NCI-H460 (cell line): ENCODE measurements around the gene DPF3. TPM values are rescaled to one million over a fixed set of nuclear protein-coding genes. Genes with fewer than 3 reads are reported as not detected.

Experiments
- DNase-seq: peaks from one replicate; pipeline ENCODE4 v3.0.0-alpha.2; 2016; ENCODE audit warnings: low read depth; ENCODE audit errors: extremely low read depth
- total RNA-seq: library from RNA; depleted of rRNA; stranded (reverse); fragments of >200 nt; shearing (Covaris generic); gene quantifications from 2 replicates; pipeline ENCODE4 v1.2.3, GENCODE V29; 2014

Gene DPF3
- total RNA-seq, 1 experiment from 2014 or later, result not detected

DNA sequence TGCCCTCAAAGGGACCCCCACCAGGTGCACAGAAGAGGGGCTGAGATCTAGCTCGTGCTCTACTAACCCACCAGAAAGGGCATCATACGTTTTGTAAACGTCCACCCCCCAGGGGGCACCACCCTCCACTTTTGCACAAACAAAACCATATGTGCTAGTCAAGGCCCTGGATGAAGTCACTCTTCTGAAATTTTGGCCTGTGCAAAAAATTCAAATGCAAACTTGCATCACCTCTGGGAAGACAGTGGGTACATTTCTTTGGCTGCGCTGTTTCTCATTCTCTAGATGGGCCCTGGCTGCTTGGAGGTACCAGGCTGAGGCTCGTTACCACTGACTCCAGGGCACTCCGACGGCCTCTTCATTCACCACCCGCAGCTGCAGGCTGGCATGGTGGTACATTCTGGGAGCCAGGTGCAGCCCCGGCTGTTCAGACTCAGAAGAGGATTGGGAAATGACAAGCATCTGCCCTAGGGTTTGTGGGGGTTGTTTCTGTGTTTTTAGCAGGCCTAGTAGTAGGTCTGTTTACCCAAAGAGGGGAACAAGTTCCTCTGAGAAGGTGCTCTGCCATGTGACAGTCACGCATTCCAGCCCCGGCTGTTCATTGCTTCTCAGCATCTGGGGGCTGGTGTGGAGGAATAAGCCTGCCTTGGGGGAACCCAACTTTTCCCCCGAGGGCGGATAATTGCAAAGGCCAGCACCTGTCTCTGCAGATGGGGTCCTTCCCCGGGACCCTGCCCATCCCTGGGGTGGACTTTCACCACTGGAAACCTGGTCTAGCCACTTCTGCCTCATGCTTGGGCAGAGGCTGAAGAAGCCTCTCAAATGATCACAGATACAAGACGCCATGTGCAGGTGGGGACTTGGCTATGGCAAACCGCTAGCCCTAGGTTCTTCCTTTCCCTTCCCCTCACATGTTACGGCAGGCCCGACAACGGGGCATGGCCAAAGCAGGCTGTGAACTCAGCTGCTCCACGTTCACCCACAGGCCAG is 147.6 kb downstream of the DPF3 start:
- no peak for DNase-seq

DNA sequence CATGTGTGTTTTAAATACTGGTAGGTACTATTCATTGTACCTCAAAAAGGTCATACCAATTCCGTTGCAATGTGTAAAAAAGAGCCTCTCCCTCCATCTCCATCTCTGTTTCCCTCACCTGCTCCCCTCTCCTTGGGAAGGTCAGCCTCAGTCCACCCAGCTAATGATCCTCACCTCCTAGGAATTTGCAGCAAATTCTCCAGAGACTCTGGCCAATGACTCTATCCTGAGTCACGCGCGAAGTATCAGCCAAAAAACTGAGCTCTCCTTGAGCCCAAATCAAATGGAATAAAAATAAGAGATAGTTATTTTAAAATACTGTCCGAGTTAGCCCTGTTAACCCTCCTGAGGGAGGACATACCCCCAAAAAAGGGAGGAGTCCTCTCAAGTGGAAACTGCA is 148.4 kb downstream of the DPF3 start:
- DNase-seq, result no peak

DNA sequence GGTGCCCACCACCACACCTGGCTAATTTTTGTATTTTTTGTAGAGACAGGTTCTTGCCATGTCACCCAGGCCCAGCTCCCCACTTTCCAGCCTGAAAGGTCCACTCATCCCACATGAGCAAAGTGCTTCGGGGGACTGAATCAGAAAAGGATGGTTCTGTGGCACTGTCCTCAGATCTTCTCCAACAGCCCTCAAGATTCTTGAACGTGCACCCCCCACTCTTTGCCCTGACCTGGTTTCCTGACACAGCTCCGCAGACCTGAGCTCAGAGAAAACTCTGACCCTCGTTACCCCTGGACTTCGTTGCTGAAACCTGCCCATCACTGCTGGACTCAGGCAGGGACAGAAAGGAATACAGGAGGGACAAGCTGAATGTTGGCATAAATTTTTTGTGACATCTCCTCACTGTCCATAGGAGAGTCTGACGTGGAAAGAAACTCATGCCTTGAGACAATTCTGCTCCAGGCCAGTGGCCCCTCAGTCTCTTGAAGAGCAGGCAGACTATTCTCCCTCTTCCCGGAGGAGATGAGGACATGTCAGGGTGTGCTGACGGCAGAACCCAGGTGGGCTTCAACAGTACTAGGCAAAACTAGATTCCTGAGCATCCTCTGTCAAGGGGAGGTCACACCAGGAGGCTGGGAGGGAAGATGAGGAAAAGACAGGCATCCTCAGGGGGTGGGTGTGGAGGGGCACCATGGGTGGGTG is 149.3 kb downstream of the DPF3 start:
- DNase-seq, result no peak

DNA sequence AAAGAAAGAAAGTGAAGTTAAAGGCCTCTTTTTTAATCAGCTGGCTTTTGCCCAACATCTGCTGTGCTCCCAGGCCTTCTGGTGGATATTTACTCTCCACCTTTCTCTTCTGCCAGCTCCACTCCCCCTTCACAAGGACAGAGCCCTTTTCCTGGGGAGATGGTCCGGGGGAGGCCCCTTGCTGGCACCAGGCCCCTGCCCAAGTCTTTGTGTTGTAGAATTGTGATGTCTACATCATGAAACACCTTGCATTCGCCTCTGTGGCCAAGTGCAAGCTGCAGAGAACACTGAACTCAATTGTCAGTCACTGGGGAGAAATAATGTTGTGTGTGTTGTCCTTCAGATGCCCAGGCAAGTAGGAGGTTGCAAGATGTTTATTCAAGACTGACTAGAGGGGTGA is 150.3 kb downstream of the DPF3 start:
- DNase-seq, result no peak

DNA sequence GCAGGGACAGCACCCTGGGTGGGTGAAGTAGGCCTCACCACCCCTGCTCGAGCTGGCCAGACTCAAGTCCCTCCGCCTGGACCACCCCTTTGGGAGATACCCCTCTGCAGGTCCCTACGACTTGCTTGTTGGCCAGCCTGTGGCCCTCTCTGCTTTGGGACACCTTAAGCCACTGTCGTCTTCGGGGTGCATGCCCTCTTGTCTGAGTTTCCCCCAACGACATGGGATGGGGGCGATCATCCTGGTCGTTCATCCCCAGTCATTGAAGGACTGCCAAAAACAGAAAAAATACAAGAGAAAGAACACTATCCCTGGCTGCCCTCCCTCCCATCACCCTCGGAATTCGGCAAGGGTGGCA is 151.1 kb downstream of the DPF3 start:
- no peak for DNase-seq

GRCh38 chr14:72742118-72742837 is 151.6 kb downstream of the DPF3 start:
- no peak for DNase-seq

DNA sequence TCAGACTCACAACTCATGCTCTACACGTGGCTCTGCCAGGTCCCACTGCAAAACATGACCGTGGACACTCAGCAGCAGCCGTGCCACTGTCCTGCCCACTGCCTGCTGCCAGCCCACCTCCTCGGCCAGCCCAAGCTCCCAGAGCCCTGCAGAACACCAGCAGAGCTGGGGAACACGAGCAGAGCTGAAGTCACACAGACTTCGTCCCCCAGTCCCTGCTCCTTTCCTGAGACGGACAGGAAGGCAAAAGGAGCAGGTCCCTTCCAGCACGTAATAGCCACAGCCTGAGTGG is 152.1 kb downstream of the DPF3 start:
- DNase-seq, result no peak

GRCh38 chr14:72740966-72741825 is 152.7 kb downstream of the DPF3 start:
- DNase-seq, result no peak

DNA sequence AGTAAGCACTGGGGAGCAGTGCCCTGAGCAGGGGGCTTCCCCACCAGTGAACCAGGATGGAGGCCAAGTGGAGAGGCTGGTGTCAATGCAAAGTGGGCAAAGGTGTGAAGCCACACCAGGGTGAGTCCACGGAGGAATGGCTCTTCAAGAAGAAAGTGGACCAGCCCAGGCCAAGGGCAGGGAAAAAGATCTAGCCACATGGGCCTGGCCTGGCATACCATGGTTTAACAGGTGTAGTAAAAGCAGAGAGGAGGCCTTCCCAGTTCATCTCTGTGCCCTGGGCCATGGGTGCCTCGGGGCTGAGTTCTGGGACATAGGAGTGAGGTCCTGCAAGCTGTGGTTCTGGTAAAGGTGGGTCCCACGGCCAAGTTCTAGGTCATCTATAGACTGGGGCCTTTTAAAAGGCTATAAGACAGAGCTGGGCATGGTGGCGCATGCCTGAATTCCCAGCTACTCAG is 153.4 kb downstream of the DPF3 start:
- no peak for DNase-seq

DNA sequence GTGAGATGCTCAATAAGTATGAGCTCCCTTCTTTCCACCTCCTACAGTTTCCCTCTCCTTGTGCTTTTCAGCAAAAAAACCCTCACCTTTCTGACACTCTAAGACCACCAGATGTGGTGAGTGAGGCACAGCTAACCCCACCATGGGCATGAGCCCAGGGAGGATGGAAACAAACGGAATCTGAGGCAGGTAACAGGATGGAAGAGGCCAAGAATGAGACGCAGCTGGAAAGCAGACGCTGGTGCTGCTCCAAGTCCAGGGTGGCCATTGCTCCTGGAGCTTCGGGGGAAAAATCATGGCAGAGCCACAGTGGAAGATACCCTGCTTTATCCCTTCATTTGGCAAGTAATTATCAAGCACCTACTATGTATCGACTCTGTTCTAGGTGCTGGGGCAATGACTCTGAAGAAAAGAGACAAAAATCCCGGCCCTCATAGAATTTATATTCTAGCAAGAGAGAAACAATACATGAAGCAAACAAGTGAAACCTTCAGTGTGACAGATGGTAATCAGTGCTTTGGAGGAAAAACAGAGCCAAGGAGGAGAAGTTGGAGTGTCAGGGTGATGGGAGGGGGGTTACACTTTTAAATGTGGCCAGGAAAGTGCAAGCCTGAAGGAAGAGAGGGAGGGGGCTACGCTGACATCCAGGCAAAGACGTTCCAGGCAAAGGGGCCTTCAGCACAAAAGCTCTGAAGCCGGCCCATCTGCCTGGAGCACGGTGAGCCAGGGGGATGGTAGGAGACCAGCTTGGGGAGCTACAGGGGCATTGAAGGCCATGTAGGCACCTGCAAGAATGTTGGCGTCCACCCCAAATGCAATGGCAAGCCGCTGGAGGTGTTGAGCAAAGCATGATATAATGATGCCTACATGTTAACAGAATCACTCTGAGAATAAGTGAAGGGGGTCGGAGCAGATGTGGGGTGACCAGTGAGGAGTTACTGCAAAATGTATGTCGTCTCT is 154.2 kb downstream of the DPF3 start:
- no peak for DNase-seq

- no peak for DNase-seq
Measured at GRCh38 chr14:72738161-72738611, 155.7 kb downstream of the DPF3 start.

DNA sequence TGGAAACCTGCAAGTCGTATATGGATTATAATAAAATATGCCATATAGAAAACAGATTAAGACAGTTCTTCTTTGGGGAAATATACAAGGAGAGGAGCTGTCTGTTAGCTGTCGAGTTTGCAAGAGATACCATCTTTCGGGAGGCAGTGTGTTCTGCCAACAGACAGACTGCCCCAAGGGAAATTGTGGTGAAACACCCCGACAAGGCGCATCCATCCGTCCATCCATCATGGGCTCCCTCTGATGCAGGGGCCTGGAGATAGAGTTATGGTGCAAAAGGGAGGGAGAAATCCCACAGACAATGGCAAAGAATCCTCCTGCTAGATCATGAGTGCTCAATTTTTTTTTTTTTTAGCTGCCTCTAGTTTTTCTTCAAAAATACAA is 156.3 kb downstream of the DPF3 start:
- no peak for DNase-seq

- DNase-seq, result no peak
Measured at GRCh38 chr14:72736786-72737559, 156.9 kb downstream of the DPF3 start.

- DNase-seq, result no peak
Measured at GRCh38 chr14:72736308-72736707, 157.6 kb downstream of the DPF3 start.

GRCh38 chr14:72732022-72732780 is 161.7 kb downstream of the DPF3 start:
- no peak for DNase-seq

GRCh38 chr14:72731252-72732020 is 162.5 kb downstream of the DPF3 start:
- no peak for DNase-seq

- no peak for DNase-seq
Measured at GRCh38 chr14:72730468-72730867, 163.4 kb downstream of the DPF3 start.
